ENCODE measurements around the gene ASIC3.
A peak's percentile ranks its signal among the peaks of the same experiment; 100 is the strongest.

The ASIC3 gene

DNA sequence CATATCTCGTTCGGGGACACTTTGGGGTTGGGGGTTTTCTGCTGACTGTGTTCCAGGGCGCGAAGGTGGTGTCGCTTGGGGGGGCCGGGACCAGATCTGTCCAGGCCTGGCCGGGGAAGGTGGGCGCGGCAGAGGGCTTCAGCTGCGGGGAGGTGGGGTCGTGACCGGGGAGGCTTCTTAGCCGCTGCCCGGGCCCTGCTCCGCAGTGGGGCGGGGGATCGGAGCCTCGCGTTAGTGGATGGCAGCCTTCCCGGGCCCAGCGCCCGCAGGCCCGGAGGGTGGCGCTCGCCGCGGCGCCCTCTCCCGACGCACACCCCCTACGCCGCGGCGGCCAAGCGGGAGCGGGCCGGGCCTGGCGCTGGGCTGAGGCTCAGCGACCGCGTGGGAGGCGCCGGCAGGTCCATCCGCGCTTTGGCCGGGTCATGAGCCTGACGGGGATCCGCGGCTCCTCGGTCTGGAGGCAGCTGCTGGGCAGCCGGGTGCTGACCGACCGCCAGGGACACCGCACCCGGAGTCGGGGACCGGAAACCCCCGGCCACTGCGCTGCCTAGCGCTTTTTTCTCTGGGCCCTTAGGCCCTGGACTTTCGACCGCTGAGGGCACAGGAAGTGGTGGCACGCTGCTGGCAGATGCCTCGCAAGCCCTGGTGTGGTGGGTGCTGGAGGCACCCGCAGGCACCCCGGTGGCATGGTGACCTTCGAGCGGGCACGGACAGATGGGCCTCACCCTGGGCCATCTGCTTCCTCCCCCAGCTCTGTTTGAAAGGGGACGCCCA lies 39.1 kb downstream of the ASIC3 start:
- DNase-seq, result no peak

DNA sequence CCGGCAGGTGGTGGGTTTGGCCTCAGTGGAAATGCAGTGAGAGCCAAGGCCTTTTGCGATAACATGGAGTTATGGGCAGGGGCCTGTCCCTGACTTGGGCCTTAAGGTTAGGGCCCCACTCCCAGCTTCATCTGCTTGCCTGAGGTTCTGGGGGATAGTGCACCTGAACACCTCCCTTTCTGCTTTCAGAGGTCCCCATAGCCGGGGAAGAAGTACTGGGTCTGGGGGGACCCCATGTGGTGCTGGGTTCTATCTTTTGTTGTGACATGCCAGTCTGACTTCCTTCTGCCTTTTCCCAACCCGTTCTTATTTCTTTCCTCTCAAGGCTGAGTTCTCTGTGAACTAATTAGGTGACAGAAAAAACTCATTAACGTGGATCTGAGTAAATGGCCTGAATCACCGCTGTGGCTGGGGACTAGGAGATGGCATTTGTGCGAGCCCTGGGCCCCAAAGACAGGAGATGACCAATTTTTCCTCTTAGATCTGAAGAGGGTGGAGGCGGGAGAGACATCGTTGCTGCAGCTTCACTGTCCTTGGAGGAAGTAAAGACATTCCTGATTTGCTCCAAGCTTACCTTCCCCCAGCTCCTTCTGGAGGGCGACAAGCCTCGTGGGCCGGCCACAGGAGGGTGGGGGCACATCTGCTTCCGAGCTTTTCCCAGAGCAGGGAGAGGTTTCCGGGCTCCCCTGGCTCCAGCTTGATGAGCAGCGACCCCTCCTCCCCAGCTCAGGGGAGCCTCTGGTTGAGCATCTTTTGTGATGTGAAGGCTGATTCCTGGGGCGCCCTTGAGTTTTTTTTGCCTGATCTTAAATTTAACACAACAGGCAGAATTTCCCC lies 39.9 kb downstream of the ASIC3 start:
- DNase-seq, result no peak

GRCh38 chr7:151088856-151089699 lies 40.7 kb downstream of the ASIC3 start:
- peak; percentile 22 for DNase-seq

DNA sequence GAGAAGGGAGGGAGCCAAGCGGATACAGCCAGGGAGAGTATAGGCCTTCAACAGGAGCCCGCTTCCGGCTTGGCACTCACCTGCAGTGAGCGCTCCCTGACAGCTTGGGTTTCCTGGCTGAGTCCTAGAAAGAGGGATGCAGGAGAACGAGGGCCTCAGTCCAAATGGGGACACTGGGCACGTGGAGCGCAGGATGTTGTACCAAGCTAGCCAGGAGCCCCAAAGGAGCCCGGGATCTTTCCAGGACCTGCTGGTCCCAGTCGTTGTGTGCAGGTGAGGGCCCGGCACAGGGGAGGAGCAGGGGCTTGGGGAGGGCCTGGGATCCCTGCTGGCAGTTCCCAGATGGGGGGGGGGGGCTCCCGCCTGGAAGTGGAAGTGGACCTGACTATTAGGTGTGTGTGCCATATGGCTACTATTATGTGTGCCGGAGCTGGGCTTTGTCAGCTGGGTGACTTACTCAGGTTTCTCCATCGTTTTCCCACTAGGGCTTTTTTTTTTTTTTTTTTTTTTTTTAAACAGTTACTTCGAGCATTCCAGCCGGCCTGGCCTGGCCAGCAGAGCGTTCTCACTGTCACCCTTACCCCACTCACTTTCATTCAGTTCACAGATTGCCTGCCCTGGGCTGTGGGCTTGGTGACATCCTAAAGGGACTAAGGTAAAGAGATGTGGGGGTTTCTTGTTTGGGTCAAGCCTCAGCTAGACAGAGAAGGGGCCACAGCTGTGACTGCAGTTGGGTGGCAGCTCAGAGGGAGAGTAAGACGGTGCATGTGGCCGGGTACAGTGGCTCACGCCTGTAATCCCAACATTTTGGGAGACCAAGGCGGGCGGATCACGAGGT lies 41.8 kb downstream of the ASIC3 start:
- DNase-seq, result no peak

GRCh38 chr7:151091003-151091402 lies 42.7 kb downstream of the ASIC3 start:
- no peak for DNase-seq

DNA sequence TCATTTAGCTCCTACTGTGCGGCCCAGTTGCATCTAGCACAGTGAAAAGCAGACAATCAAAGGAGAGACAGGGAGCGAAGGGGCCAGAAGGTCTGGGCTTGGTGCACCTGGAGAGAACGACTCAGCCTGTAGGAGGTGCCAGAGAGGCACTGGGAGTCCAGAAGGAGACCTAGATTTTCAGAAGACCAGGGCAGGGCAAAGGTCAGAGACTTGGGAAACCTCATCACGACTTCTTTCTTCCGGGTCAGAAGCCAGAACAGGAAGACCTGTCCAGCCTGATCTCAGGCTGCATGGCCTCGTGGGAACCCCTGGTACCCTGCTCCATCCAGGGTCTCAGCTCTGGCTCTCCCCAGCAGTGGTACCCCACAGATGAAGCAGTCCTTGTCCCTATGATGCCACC lies 43.1 kb downstream of the ASIC3 start:
- no peak for DNase-seq

GRCh38 chr7:151091988-151092387 lies 43.7 kb downstream of the ASIC3 start:
- no peak for DNase-seq

DNA sequence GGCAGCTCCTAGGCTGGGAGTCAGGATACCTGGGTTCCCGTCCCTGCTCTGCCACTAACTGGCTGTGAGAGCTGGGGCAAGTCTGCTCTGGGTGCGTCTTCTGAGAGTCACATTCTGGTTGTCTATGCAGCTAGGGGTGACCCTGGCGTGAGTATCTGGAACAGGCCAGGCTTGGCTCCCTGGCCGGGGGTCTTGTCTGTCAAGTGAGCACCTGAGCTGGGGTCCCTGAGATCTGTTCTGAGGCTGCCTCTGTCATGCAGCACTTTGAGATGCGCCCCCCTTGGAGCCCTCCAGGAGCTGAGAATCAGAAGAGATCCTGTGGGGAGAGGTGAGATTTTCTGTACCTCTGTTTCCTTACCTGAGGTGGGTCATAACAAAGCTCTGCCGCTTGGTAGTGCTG lies 45.4 kb downstream of the ASIC3 start:
- DNase-seq, result no peak

DNA sequence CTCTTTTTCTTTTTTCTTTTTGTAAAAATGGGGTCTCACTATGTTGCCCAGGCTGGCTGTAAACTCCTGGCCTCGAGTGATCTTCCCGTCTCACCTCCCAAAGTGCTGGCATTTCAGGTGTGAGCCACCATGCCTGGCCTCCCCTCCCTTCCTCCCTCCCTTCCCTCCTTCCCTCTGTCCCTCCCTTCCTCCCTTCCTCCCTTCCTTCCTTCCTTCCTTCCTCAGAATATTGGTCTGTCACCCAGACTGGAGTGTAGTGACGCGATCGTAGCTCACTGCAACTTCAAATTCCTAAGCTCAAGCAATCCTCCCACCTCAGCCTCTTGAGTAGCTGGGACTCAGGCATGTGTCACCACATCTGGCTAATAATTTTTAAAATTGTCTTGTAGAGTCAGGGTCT lies 46.3 kb downstream of the ASIC3 start:
- no peak for DNase-seq

DNA sequence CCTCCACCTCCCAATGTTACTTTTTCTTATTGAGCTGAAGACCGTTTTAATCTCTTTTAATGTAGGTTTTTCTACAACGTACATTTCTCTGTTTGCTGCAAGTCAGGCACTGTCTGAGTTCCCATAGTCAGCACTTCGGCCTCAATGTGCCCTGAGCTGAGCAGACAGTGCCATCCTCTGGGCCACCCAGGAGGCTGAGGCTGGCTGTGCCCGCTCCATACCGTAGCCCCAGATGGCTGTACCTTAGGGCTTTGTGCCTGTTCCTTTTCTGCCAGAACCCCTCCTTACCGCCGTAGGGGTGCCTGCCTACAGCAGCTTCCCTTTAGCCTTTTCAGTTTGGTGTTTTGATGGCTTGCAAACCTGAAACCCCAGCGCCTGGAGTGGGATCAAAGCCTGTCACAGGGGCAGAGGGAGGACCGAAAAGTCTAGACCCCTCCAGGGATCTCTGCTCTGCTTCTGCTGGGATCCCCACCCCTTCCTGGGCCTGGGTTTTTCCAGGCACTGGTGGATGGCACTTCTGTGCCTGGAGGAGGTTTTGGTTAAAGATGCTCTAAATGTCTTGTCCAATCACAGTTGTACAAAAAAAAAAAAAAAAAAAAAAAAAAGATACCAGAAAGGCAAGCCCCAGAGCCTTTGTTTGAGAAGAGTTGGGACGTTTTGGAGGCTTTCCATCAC lies 46.9 kb downstream of the ASIC3 start:
- no peak for DNase-seq

- DNase-seq, result no peak
Observed at GRCh38 chr7:151095828-151096475, 47.6 kb downstream of the ASIC3 start.

GRCh38 chr7:151099486-151100211 lies 51.3 kb downstream of the ASIC3 start:
- no peak for DNase-seq

GRCh38 chr7:151100921-151101320 lies 52.6 kb downstream of the ASIC3 start:
- no peak for DNase-seq

- DNase-seq, result no peak
Observed at GRCh38 chr7:151101621-151102396, 53.5 kb downstream of the ASIC3 start.
